HepG2 (cell line): ENCODE results near the gene NDRG3. TPM values are rescaled to one million over a fixed set of nuclear protein-coding genes. Genes with fewer than 3 reads are reported as not detected.
A peak's percentile ranks its signal among the peaks of the same experiment; 100 is the strongest.

Experiments
- AGO2 ChIP-seq: fragments of 200-400 bp; formaldehyde crosslinking; optimal IDR thresholded peaks from 2 replicates; pipeline ENCODE3; 2017; ENCODE audit warnings: mild to moderate bottlenecking, low read depth, low read length, moderate library complexity
- ATF7-NPFF ChIP-seq: sonication (generic); formaldehyde crosslinking; IDR thresholded peaks from 2 replicates; pipeline ENCODE4 v1.8.1; 2023; ENCODE audit warnings: mild to moderate bottlenecking, low read depth, missing genetic modification reagents, moderate library complexity
- BCL6 ChIP-seq: IDR thresholded peaks from 2 replicates; pipeline ENCODE4 v1.6.1; 2016; ENCODE audit warnings: missing genetic modification reagents, missing compliant biosample characterization
- HNRNPK ChIP-seq: fragments of 200-400 bp; formaldehyde crosslinking; IDR thresholded peaks from 2 replicates; pipeline ENCODE4 v1.6.1; 2018; ENCODE audit warnings: low read length, low read depth, moderate library complexity, mild to moderate bottlenecking; ENCODE audit not compliant: poor library complexity, severe bottlenecking
- NFYB ChIP-seq: sonication (generic); formaldehyde crosslinking; IDR thresholded peaks from 2 replicates; pipeline ENCODE4 v1.4.0; 2020; ENCODE audit warnings: missing genetic modification reagents
- TBP ChIP-seq: sonication (generic); formaldehyde crosslinking; IDR thresholded peaks from 2 replicates; pipeline ENCODE4 v1.5.0; 2020; ENCODE audit warnings: missing genetic modification reagents
- ZNF207 ChIP-seq: fragments of 450-650 bp; IDR thresholded peaks from 2 replicates; pipeline ENCODE4 v1.6.1; 2016; ENCODE audit warnings: antibody characterized with exemption, borderline replicate concordance
- ZNF430 ChIP-seq: sonication (generic); formaldehyde crosslinking; IDR thresholded peaks from 2 replicates; pipeline ENCODE4 v1.9.0; 2021; ENCODE audit warnings: mild to moderate bottlenecking, missing genetic modification reagents
- ZNF550 ChIP-seq: sonication (generic); formaldehyde crosslinking; IDR thresholded peaks from 2 replicates; pipeline ENCODE4 v1.4.0; 2020; ENCODE audit warnings: mild to moderate bottlenecking, missing genetic modification reagents, borderline replicate concordance
- ZNF607 ChIP-seq: sonication (generic); formaldehyde crosslinking; IDR thresholded peaks from 2 replicates; pipeline ENCODE4 v1.5.1; 2020; ENCODE audit warnings: missing genetic modification reagents, mild to moderate bottlenecking, borderline replicate concordance
- ZNF687 ChIP-seq: sonication (generic); formaldehyde crosslinking; IDR thresholded peaks from 2 replicates; pipeline ENCODE4 v1.5.1; 2020; ENCODE audit warnings: mild to moderate bottlenecking, missing genetic modification reagents, moderate library complexity
- ZNF788 ChIP-seq: sonication (generic); formaldehyde crosslinking; IDR thresholded peaks from 2 replicates; pipeline ENCODE4 v1.5.0; 2020; ENCODE audit warnings: mild to moderate bottlenecking, missing genetic modification reagents, borderline replicate concordance
- ZSCAN9 ChIP-seq: IDR thresholded peaks from 2 replicates; pipeline ENCODE4 v1.6.1; 2016; ENCODE audit warnings: borderline replicate concordance
- polyA plus RNA-seq, 8 experiments: library from polyadenylated mRNA; depleted of rRNA in 3 of 8; stranded (reverse) in 7 of 8; unstranded in 1 of 8; fragments of >200 nt; fragmentation: Illumina TruSeq in 4 of 8; extraction: Trizol in 4 of 8; gene quantifications; 2 replicates each; pipeline versions ENCODE4 v1.2.1 to v1.2.3, GENCODE V29; 2011 to 2016; ENCODE audit warnings: low read depth in 4 of 8, missing spikeins in 1 of 8, mixed read lengths in 1 of 8; ENCODE audit not compliant: insufficient read depth in 1 of 8
- total RNA-seq, 5 experiments: library from RNA; depleted of rRNA; stranded (reverse); fragments of >200 nt; fragmentation: Illumina TruSeq; extraction: Trizol; gene quantifications; 2 replicates each; pipeline ENCODE4 v1.2.3, GENCODE V29; 2016; ENCODE audit warnings: low read depth in 1 of 5
- TF ChIP-seq, protein P1 (sequence below): sonication (generic); formaldehyde crosslinking; conservative IDR thresholded peaks from 2 replicates; pipeline ENCODE4 v1.8.1; 2023; ENCODE audit warnings: missing genetic modification reagents
- TF ChIP-seq, protein P2 (sequence below): sonication (generic); formaldehyde crosslinking; IDR thresholded peaks from 2 replicates; pipeline ENCODE4 v1.4.0; 2020; ENCODE audit warnings: missing genetic modification reagents
- TF ChIP-seq, protein P3 (sequence below): sonication (generic); formaldehyde crosslinking; IDR thresholded peaks from 2 replicates; pipeline ENCODE4 v1.4.0; 2020; ENCODE audit warnings: missing genetic modification reagents

The NDRG3 gene
- total and polyA plus RNA-seq, 2 of the 13 experiments (the other 11 are each of a cell fraction or from before 2014, with no cell fraction given): 36.0 to 40.5 TPM

- TF ChIP-seq, protein P1, sequence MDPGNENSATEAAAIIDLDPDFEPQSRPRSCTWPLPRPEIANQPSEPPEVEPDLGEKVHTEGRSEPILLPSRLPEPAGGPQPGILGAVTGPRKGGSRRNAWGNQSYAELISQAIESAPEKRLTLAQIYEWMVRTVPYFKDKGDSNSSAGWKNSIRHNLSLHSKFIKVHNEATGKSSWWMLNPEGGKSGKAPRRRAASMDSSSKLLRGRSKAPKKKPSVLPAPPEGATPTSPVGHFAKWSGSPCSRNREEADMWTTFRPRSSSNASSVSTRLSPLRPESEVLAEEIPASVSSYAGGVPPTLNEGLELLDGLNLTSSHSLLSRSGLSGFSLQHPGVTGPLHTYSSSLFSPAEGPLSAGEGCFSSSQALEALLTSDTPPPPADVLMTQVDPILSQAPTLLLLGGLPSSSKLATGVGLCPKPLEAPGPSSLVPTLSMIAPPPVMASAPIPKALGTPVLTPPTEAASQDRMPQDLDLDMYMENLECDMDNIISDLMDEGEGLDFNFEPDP (CRISPR knock-in tag): 0 out of 2 replicates have a peak, but pooled peaks have one; percentile 61
- TF ChIP-seq ZNF550 (CRISPR knock-in tag): no peak
- TF ChIP-seq TBP: no peak
- TF ChIP-seq ZNF207: no peak
- TF ChIP-seq, protein P2, sequence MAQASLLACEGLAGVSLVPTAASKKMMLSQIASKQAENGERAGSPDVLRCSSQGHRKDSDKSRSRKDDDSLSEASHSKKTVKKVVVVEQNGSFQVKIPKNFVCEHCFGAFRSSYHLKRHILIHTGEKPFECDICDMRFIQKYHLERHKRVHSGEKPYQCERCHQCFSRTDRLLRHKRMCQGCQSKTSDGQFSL (CRISPR knock-in tag): peak; percentile 79; the same call in 1 of the 2 replicates
- TF ChIP-seq ZNF430 (CRISPR knock-in tag): 0 out of 2 replicates have a peak, but pooled peaks have one; percentile 7
- TF ChIP-seq, protein P3, sequence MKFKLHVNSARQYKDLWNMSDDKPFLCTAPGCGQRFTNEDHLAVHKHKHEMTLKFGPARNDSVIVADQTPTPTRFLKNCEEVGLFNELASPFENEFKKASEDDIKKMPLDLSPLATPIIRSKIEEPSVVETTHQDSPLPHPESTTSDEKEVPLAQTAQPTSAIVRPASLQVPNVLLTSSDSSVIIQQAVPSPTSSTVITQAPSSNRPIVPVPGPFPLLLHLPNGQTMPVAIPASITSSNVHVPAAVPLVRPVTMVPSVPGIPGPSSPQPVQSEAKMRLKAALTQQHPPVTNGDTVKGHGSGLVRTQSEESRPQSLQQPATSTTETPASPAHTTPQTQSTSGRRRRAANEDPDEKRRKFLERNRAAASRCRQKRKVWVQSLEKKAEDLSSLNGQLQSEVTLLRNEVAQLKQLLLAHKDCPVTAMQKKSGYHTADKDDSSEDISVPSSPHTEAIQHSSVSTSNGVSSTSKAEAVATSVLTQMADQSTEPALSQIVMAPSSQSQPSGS (CRISPR knock-in tag): no peak
- TF ChIP-seq ZNF607: no peak
- no peak for TF ChIP-seq NFYB (CRISPR knock-in tag)
- TF ChIP-seq ZSCAN9: no peak
- peak; percentile 25 for TF ChIP-seq AGO2
- peak; percentile 38; the same call in 1 of the 2 replicates for TF ChIP-seq ZNF788
- no peak for TF ChIP-seq BCL6
- 0 out of 2 replicates have a peak, but pooled peaks have one; percentile 40 for TF ChIP-seq ATF7-NPFF (CRISPR knock-in tag)
- peak; percentile 50 for TF ChIP-seq ZNF687 (CRISPR knock-in tag)
- TF ChIP-seq HNRNPK: no peak
Measured at GRCh38 chr20:36778831-36779655, 33.2 kb upstream of the NDRG3 start (continued).
